Fibroblast of pulmonary artery (primary cell): ENCODE results near the gene COMMD1.

Source experiments
- DNase-seq: peaks from one replicate; pipeline ENCODE4 v3.0.0-alpha.2; 2010; ENCODE audit warnings: low read depth
- H3K4me3 ChIP-seq: replicated peaks from 2 replicates; pipeline ENCODE4 v1.5.1; 2011; ENCODE audit warnings: low read depth, mild to moderate bottlenecking, control low read depth, low read length, moderate library complexity
- CTCF ChIP-seq: IDR thresholded peaks from 2 replicates; pipeline ENCODE4 v1.5.1; 2011; ENCODE audit warnings: mild to moderate bottlenecking, control low read depth, low read length, inconsistent platforms; ENCODE audit errors: missing control alignments

Gene COMMD1

GRCh38 chr2:62136956-62137830 is 231.7 kb downstream of the COMMD1 start:
- no peak overlapping the region for H3K4me3 ChIP-seq
- TF ChIP-seq CTCF: no peak
- no peak for DNase-seq

- DNase-seq: no peak
- no peak for TF ChIP-seq CTCF
Measured at GRCh38 chr2:62140426-62141141, 235.1 kb downstream of the COMMD1 start.

GRCh38 chr2:62141142-62141740 is 235.8 kb downstream of the COMMD1 start:
- no peak for DNase-seq
- H3K4me3 ChIP-seq: no peak overlapping the region
- TF ChIP-seq CTCF: no peak

More at GRCh38 chr2:62140426-62141141, 235.1 kb downstream of the COMMD1 start:
- H3K4me3 ChIP-seq: no peak overlapping the region

GRCh38 chr2:62142054-62142453 is 236.6 kb downstream of the COMMD1 start:
- TF ChIP-seq CTCF: no peak
- no peak overlapping the region for H3K4me3 ChIP-seq
- no peak for DNase-seq

- no peak for DNase-seq
- TF ChIP-seq CTCF: no peak
- no peak overlapping the region for H3K4me3 ChIP-seq
Measured at GRCh38 chr2:62143696-62144095, 238.2 kb downstream of the COMMD1 start.

- H3K4me3 ChIP-seq: no peak overlapping the region
Measured at GRCh38 chr2:62144689-62145477, 239.4 kb downstream of the COMMD1 start.

More at GRCh38 chr2:62144689-62145477, 239.4 kb downstream of the COMMD1 start:
- no peak for TF ChIP-seq CTCF
- no peak for DNase-seq
